Testis (tissue), 3 donors: Measurements from ENCODE around the gene MFGE8. TPM values are rescaled to one million over a fixed set of nuclear protein-coding genes. Genes with fewer than 3 reads are reported as not detected.

ENCODE experiments used
- DNase-seq: peaks from one replicate; pipeline ENCODE4 v3.0.0-alpha.2; 2019
- H3K27ac ChIP-seq, 2 donors: fragments of 200-600 bp; sonication (generic); one replicate each; pipeline ENCODE4 v1.5.1; 2019
- H3K27me3 ChIP-seq: fragments of 200-600 bp; sonication (generic); one replicate; pipeline ENCODE4 v1.5.1; 2019
- H3K36me3 ChIP-seq: fragments of 200-600 bp; sonication (generic); one replicate; pipeline ENCODE4 v1.5.1; 2017; ENCODE audit warnings: low read depth; ENCODE audit errors: missing control alignments
- H3K4me1 ChIP-seq: fragments of 200-600 bp; sonication (generic); one replicate; pipeline ENCODE4 v1.5.1; 2019
- H3K4me3 ChIP-seq, 2 donors: fragments of 200-600 bp; sonication (generic); one replicate each; pipeline ENCODE4 v1.5.1; 2017 to 2019
- H3K9me3 ChIP-seq: fragments of 200-600 bp; sonication (generic); one replicate; pipeline ENCODE4 v1.5.1; 2017
- POLR2A ChIP-seq: fragments of 450-650 bp; IDR thresholded peaks from one replicate; pipeline ENCODE4 v1.6.1; 2017; ENCODE audit warnings: antibody characterized with exemption, mild to moderate bottlenecking, moderate library complexity
- WGBS, 2 donors: methylation state at CpG; one replicate each; pipeline ENCODE4 v1.1.5; 2018; 5-methylcytosine and 5-hydroxymethylcytosine counted together
- intact Hi-C: fragments of 100-400 bp; cut with DNase I; formaldehyde crosslinking; loops from one replicate; pipeline ENCODE4 v1.15.1; 2023; ENCODE audit warnings: low total_unique reads
- polyA plus RNA-seq: library from polyadenylated mRNA; stranded (reverse); fragments of 350-450 nt; fragmentation: Illumina TruSeq; extraction: RNeasy Lipid Tissue Mini Kit (QIAGEN cat#74804); gene quantifications from one replicate; pipeline ENCODE4 v1.2.3, GENCODE V29; 2014; ENCODE audit warnings: low read depth, low replicate concordance; ENCODE audit not compliant: insufficient read depth
- total RNA-seq, 2 donors: library from RNA; depleted of rRNA; stranded (reverse); fragments of >200 nt; gene quantifications; one replicate each; pipeline ENCODE4 v1.2.3, GENCODE V29; 2016
- TF ChIP-seq, protein P1 (sequence below), 3 experiments: fragments of 450-650 bp in 2 of 3; fragments of 200-600 bp in 1 of 3; sonication (generic) in 1 of 3; IDR thresholded peaks; one replicate each; pipeline ENCODE4 v1.5.1; 2016 to 2019; ENCODE audit warnings: antibody characterized with exemption in 3 of 3, mild to moderate bottlenecking in 2 of 3, moderate library complexity in 1 of 3

The MFGE8 gene
- total and polyA plus RNA-seq, 3 donors from 2014 or later, result 137 to 260 (median 163) TPM

DNA sequence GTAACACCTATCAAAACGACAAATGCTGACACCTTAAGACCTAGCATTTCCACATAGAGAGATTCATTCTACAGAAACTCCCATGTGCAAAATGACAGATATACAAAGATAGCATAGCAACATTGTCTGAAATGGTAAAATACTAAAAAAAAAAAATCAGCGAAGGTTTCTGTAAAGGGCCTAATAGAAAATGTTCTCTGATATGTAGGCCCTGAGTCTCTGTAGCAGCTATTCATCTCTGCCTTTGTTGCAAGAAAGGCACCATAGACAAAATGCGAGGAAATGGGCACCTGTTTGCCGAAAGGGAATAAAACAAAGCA is 631 bp upstream of the MFGE8 start:
- TF ChIP-seq POLR2A, result no peak
- TF ChIP-seq, protein P1, sequence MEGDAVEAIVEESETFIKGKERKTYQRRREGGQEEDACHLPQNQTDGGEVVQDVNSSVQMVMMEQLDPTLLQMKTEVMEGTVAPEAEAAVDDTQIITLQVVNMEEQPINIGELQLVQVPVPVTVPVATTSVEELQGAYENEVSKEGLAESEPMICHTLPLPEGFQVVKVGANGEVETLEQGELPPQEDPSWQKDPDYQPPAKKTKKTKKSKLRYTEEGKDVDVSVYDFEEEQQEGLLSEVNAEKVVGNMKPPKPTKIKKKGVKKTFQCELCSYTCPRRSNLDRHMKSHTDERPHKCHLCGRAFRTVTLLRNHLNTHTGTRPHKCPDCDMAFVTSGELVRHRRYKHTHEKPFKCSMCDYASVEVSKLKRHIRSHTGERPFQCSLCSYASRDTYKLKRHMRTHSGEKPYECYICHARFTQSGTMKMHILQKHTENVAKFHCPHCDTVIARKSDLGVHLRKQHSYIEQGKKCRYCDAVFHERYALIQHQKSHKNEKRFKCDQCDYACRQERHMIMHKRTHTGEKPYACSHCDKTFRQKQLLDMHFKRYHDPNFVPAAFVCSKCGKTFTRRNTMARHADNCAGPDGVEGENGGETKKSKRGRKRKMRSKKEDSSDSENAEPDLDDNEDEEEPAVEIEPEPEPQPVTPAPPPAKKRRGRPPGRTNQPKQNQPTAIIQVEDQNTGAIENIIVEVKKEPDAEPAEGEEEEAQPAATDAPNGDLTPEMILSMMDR (IDR thresholded peaks at IDR 0.05), result no peak
- Histone ChIP-seq H3K27me3 (no peaks in the 10 kb centered on the region), H3K9me3 (no peaks in the 10 kb centered on the region), H3K36me3 (no peaks in the 10 kb centered on the region), H3K27ac (no peak overlapping the region), H3K4me3 (no peak overlapping the region), H3K4me1 (peaks cover 12% of the 10 kb centered on the region)
- DNase-seq, result no peak
- 54 to 56% methylated on average over 4 of the region's 4 CpGs for WGBS, 2 donors
- intact Hi-C loops, result no loop called here

DNA sequence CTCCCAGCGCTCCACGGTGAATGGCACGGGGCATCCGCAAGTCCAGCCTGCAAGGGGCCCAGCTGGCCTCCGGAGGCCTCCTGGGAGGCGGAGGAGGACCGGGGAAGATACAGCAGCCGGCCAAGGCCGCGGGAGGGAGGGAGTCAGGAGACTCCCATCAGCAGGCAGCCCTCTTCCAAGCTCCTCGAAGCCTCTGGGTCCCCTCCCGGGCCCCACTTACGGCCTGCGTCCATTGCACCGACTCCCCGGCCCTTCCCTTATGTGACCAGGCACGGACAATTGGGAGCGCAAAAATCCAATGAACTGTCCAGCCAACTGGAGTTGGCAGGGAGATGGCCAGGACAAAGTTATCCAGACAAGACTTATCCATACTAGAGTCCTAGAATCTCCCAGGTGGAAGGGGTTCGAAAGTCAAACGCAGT is 668 bp downstream of the MFGE8 start:
- H3K4me3 ChIP-seq, result peak overlapping the region; percentile 60 to 82
- no peak for TF ChIP-seq POLR2A
- TF ChIP-seq, protein P1 (IDR thresholded peaks at IDR 0.05), result no peak
- H3K4me1 ChIP-seq, result peaks cover 12% of the 10 kb centered on the region
- H3K27ac ChIP-seq, result peak overlapping the region; percentile 37 to 82
- no peaks in the 10 kb centered on the region for H3K27me3 ChIP-seq
- 0% methylated on average over 17 to 20 of the region's 20 CpGs for WGBS, 2 donors
- H3K9me3 ChIP-seq, result no peaks in the 10 kb centered on the region
- DNase-seq, result peak; percentile 78
- intact Hi-C loops, result no loop called here
- H3K36me3 ChIP-seq, result no peaks in the 10 kb centered on the region

DNA sequence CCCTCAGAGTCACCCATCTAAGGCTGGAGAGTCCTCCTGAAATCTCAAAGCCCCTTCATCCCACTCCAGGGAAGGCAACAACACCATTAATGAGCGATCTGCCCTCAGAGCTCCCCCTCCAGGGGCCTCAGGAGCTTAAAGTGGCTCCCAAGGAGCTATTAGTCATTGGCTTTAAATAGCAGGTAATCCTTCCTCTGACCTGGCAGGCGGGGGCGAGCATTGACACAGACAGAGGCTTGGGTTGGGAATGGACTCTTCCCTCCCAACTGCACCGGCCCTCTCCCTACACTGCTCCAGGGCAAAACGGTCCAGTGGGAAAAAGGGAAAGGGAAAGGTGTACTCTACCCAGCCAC is 1.4 kb downstream of the MFGE8 start:
- TF ChIP-seq POLR2A, result no peak
- TF ChIP-seq, protein P1 (IDR thresholded peaks at IDR 0.05), result no peak
- H3K36me3 ChIP-seq, result no peaks in the 10 kb centered on the region
- no peaks in the 10 kb centered on the region for H3K9me3 ChIP-seq
- H3K27me3 ChIP-seq, result no peaks in the 10 kb centered on the region
- H3K4me3 ChIP-seq, result peak overlapping the region in 1 of 2 donors; percentile 82
- DNase-seq, result no peak
- 54 to 70% methylated on average over 5 of the region's 5 CpGs for WGBS, 2 donors
- intact Hi-C loops, result no loop called here
- peaks cover 12% of the 10 kb centered on the region for H3K4me1 ChIP-seq
- H3K27ac ChIP-seq, result peak overlapping the region in 1 of 2 donors; percentile 82

DNA sequence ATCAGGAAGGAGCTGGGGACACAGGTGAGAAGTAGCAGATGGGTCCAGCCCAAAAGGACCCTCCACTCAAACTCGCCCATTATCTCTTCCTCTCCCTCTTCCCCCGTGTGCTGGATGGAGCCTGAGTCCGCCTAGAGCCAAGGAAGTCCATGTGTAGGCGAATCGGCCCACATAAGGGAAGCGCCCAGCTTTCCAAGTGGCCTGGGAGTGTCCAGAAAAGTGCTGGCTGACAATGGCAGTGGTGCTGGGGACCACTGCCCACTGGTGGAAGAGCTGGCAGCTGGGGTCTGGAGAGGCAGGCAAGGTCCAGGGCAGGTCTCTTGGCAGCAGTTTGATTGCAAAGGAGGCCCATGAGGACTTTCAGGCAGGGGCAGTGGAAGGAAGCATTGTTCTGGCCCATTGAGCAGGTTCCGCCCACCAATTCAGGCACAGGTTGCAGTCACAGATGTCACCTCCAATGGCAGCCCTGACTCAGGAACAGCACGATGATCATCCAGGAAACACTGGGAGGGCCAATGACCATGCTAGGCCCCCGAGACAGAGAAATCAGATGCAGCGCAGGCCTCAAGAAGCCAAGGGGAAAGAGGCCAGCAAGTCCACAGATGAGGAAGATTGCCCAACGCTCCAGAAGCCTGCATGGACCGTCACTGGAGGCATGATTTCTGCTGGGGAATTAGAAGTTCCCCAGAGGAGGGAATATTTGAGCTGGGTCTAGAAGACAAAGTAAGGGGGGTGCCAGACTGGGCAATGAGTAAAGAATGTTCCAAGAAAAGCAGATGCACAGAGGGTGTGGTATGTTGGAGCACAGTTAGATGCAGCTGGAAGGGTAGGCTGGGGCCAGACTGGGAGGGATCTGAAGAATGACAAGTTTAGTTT is 3.0 kb downstream of the MFGE8 start:
- H3K9me3 ChIP-seq, result no peaks in the 10 kb centered on the region
- no peak overlapping the region for H3K27ac ChIP-seq
- TF ChIP-seq, protein P1 (IDR thresholded peaks at IDR 0.05), result no peak
- TF ChIP-seq POLR2A, result no peak
- DNase-seq, result no peak
- H3K4me3 ChIP-seq, result no peak overlapping the region
- peaks cover 12% of the 10 kb centered on the region for H3K4me1 ChIP-seq
- 74 to 82% methylated on average over 12 of the region's 12 CpGs for WGBS, 2 donors
- no peaks in the 10 kb centered on the region for H3K27me3 ChIP-seq
- intact Hi-C loops, result loop anchor here (10.0 kb wide), 1 partner anchor 105 kb away; no protein-coding TSS in a partner anchor
- no peaks in the 10 kb centered on the region for H3K36me3 ChIP-seq
